Activated gamma-delta T cell treated with anti-CD3 and anti-CD28 coated beads, Interleukin-2, amount 50 U/mL, for 16 hours (primary cell): ENCODE results near the gene TGFB1I1.
"Not testable (repeated sequence)": the region's sequence is repeated elsewhere in the genome, so short reads cannot be mapped to it uniquely, and the experiment has no call there.

ENCODE experiments used
- DNase-seq: peaks from one replicate; pipeline ENCODE4 v3.0.0-alpha.2; 2020; ENCODE audit warnings: low read depth

The TGFB1I1 gene

GRCh38 chr16:31471241-31471874, 594 bp upstream of the TGFB1I1 start:
- DNase-seq, result no peak

- DNase-seq, result no peak
Observed at GRCh38 chr16:31472709-31473203, 804 bp downstream of the TGFB1I1 start.

GRCh38 chr16:31473264-31473984, 1.5 kb downstream of the TGFB1I1 start:
- DNase-seq, result no peak

- DNase-seq, result no peak
Observed at GRCh38 chr16:31474173-31474714, 2.3 kb downstream of the TGFB1I1 start.

GRCh38 chr16:31474773-31475738, 3.1 kb downstream of the TGFB1I1 start:
- DNase-seq, result no peak

- no peak for DNase-seq
Observed at GRCh38 chr16:31475946-31476302, 4.0 kb downstream of the TGFB1I1 start.

GRCh38 chr16:31476303-31477219, 4.6 kb downstream of the TGFB1I1 start:
- DNase-seq, result peak; percentile 76

GRCh38 chr16:31477220-31478216, 5.6 kb downstream of the TGFB1I1 start:
- no peak for DNase-seq

GRCh38 chr16:31478956-31479355, 7.0 kb downstream of the TGFB1I1 start:
- no peak for DNase-seq

GRCh38 chr16:31479751-31480150, 7.8 kb downstream of the TGFB1I1 start:
- no peak for DNase-seq

GRCh38 chr16:31480851-31481536, 9.0 kb downstream of the TGFB1I1 start:
- DNase-seq, result no peak

GRCh38 chr16:31483081-31483480, 11.1 kb downstream of the TGFB1I1 start, which contains the start of gene SLC5A2:
Gene SLC5A2, plus strand, starts transcription at chr16:31483123. Its CDS starts 14 bp downstream, at chr16:31483137.
- no peak for DNase-seq

- DNase-seq, result not testable (repeated sequence)
Observed at GRCh38 chr16:31484048-31484447, 12.1 kb downstream of the TGFB1I1 start.

- DNase-seq, result no peak
Observed at GRCh38 chr16:31484491-31485171, 12.7 kb downstream of the TGFB1I1 start.

- no peak for DNase-seq
Observed at GRCh38 chr16:31485571-31485970, 13.6 kb downstream of the TGFB1I1 start.

GRCh38 chr16:31486045-31486444, 14.1 kb downstream of the TGFB1I1 start:
- no peak for DNase-seq

- DNase-seq, result no peak
Observed at GRCh38 chr16:31487071-31487719, 15.2 kb downstream of the TGFB1I1 start.
